Measurements from ENCODE around the gene SPATA13.

The SPATA13 gene

GRCh38 chr13:24277761-24278160 is 117.2 kb downstream of the SPATA13 start:
- FAIRE-seq = no peak
- no peak for TF ChIP-seq POLR2A (IDR thresholded peaks at IDR 0.05; ENCODE audit: low read depth, low read length)

GRCh38 chr13:24279327-24280110 is 119.0 kb downstream of the SPATA13 start:
- FAIRE-seq (no peak), DNase-seq (ENCODE audit: insufficient read length, low spot score) (no peak)
- no peak for TF ChIP-seq POLR2A (IDR thresholded peaks at IDR 0.05; ENCODE audit: low read depth, low read length)

More at GRCh38 chr13:24277761-24278160, 117.2 kb downstream of the SPATA13 start:
- DNase-seq (ENCODE audit: insufficient read length, low spot score) = no peak

- DNase-seq (ENCODE audit: insufficient read length, low spot score) = no peak
- no peak for TF ChIP-seq POLR2A (IDR thresholded peaks at IDR 0.05; ENCODE audit: low read depth, low read length)
- FAIRE-seq = no peak
Observed at GRCh38 chr13:24280720-24281119, 120.2 kb downstream of the SPATA13 start.

- DNase-seq (ENCODE audit: insufficient read length, low spot score) (no peak), FAIRE-seq (no peak)
- TF ChIP-seq POLR2A (IDR thresholded peaks at IDR 0.05; ENCODE audit: low read depth, low read length) = no peak
Observed at GRCh38 chr13:24281188-24282008, 120.9 kb downstream of the SPATA13 start.

- DNase-seq (ENCODE audit: insufficient read length, low spot score) (no peak), FAIRE-seq (no peak)
- no peak for TF ChIP-seq POLR2A (IDR thresholded peaks at IDR 0.05; ENCODE audit: low read depth, low read length)
Observed at GRCh38 chr13:24282256-24282655, 121.7 kb downstream of the SPATA13 start.

GRCh38 chr13:24284889-24285565 is 124.5 kb downstream of the SPATA13 start:
- DNase-seq (ENCODE audit: insufficient read length, low spot score) (no peak), FAIRE-seq (no peak)
- TF ChIP-seq POLR2A (IDR thresholded peaks at IDR 0.05; ENCODE audit: low read depth, low read length) = no peak

GRCh38 chr13:24286624-24287023 is 126.1 kb downstream of the SPATA13 start:
- FAIRE-seq = no peak
- TF ChIP-seq POLR2A (IDR thresholded peaks at IDR 0.05; ENCODE audit: low read depth, low read length) = no peak

GRCh38 chr13:24287748-24288287 is 127.3 kb downstream of the SPATA13 start:
- TF ChIP-seq POLR2A (IDR thresholded peaks at IDR 0.05; ENCODE audit: low read depth, low read length) = no peak
- DNase-seq (ENCODE audit: insufficient read length, low spot score) = no peak
- FAIRE-seq = no peak

More at GRCh38 chr13:24286624-24287023, 126.1 kb downstream of the SPATA13 start:
- DNase-seq (ENCODE audit: insufficient read length, low spot score) = no peak

GRCh38 chr13:24288870-24289269 is 128.3 kb downstream of the SPATA13 start:
- TF ChIP-seq POLR2A (IDR thresholded peaks at IDR 0.05; ENCODE audit: low read depth, low read length) = no peak
- FAIRE-seq (no peak), DNase-seq (ENCODE audit: insufficient read length, low spot score) (no peak)

- FAIRE-seq = no peak
- TF ChIP-seq POLR2A (IDR thresholded peaks at IDR 0.05; ENCODE audit: low read depth, low read length) = no peak
- no peak for DNase-seq (ENCODE audit: insufficient read length, low spot score)
Observed at GRCh38 chr13:24290280-24290932, 129.9 kb downstream of the SPATA13 start.

- no peak for FAIRE-seq
- no peak for TF ChIP-seq POLR2A (IDR thresholded peaks at IDR 0.05; ENCODE audit: low read depth, low read length)
- no peak for DNase-seq (ENCODE audit: insufficient read length, low spot score)
Observed at GRCh38 chr13:24292481-24292880, 132.0 kb downstream of the SPATA13 start.

GRCh38 chr13:24293746-24294145 is 133.2 kb downstream of the SPATA13 start:
- TF ChIP-seq POLR2A (IDR thresholded peaks at IDR 0.05; ENCODE audit: low read depth, low read length) = no peak
- no peak for FAIRE-seq
- DNase-seq (ENCODE audit: insufficient read length, low spot score) = no peak

- no peak for DNase-seq (ENCODE audit: insufficient read length, low spot score)
- FAIRE-seq = no peak
- TF ChIP-seq POLR2A (IDR thresholded peaks at IDR 0.05; ENCODE audit: low read depth, low read length) = no peak
Observed at GRCh38 chr13:24299488-24300114, 139.1 kb downstream of the SPATA13 start.
